HepG2 (cell line): ENCODE results near the gene ZNF845. TPM values are rescaled to one million over a fixed set of nuclear protein-coding genes. Genes with fewer than 3 reads are reported as not detected.

ENCODE experiments used
- ATAC-seq: fragments of 200-7000 bp; cut with Tn5 transposase; 3 replicates; pipeline ENCODE4 v1.9.1; 2020; ENCODE audit warnings: mild to moderate bottlenecking, moderate library complexity
- BruUV-seq: library from RNA; stranded (reverse); fragments of 400-500 nt; replicated peaks from 2 replicates; lab custom pipeline; 2021; lab: Mats Ljungman, UMichigan
- CTCF ChIA-PET: fragments of 300-600 bp; formaldehyde crosslinking; extraction: SDS; loops from one replicate; lab custom pipeline; 2021; ENCODE audit warnings: low total read pairs, inconsistent platforms, low intra/inter-chr PET ratio; lab: Yijun Ruan, JAX
- POLR2A ChIA-PET: fragments of 350-600 bp; sonication (Branson Sonifier 250); formaldehyde crosslinking; loops from one replicate; lab custom pipeline; 2020; ENCODE audit warnings: antibody characterized with exemption, inconsistent platforms; lab: Yijun Ruan, JAX
- DNase-seq: peaks from one replicate; pipeline ENCODE4 v3.0.0-alpha.2; 2015; ENCODE audit warnings: low spot score
- FAIRE-seq: peaks from 3 replicates; lab custom pipeline; 2011; peaks lifted over from hg19 to GRCh38; lab: Jason Lieb, UNC
- H2AFZ ChIP-seq: one replicate; pipeline ENCODE4 v1.6.1; 2011; ENCODE audit warnings: low read length, inconsistent platforms
- H3K27ac ChIP-seq: fragments of 300-600 bp; 3 replicates; pipeline ENCODE4 v1.8.0; 2011; ENCODE audit warnings: mixed run types, mild to moderate bottlenecking, mixed read lengths, low read length, inconsistent platforms; ENCODE audit not compliant: insufficient read depth; ENCODE audit errors: extremely low read length
- H3K27me3 ChIP-seq, 2 experiments: fragments of 200-600 bp in 1 of 2; 2 replicates in 1 of 2; 3 replicates in 1 of 2; pipeline versions ENCODE4 v1.6.0 to v1.8.0; 2011; ENCODE audit warnings: low read length in 2 of 2, mild to moderate bottlenecking in 2 of 2, moderate library complexity in 2 of 2, inconsistent platforms in 1 of 2; ENCODE audit not compliant: insufficient read depth in 2 of 2, control insufficient read depth in 1 of 2
- H3K36me3 ChIP-seq, 2 experiments: fragments of 200-600 bp in 1 of 2; replicated peaks in 1 of 2; 2 replicates in 1 of 2; 3 replicates in 1 of 2; pipeline versions ENCODE4 v1.5.1 to v1.8.0; 2011; ENCODE audit warnings: low read length in 2 of 2, inconsistent platforms in 1 of 2; ENCODE audit not compliant: insufficient read depth in 2 of 2, control insufficient read depth in 1 of 2
- H3K4me1 ChIP-seq: 2 replicates; pipeline ENCODE4 v1.5.1; 2012; ENCODE audit warnings: low read length, inconsistent platforms; ENCODE audit not compliant: insufficient read depth
- H3K4me2 ChIP-seq: 2 replicates; pipeline ENCODE4 v1.6.0; 2011; ENCODE audit warnings: low read depth, low read length, inconsistent platforms
- H3K4me3 ChIP-seq, 3 experiments: fragments of 200-600 bp in 1 of 3; sonication (generic), shearing (Covaris generic) in 1 of 3; replicated peaks in 1 of 3; 2 replicates each; pipeline ENCODE4 v1.5.1; 2011 to 2016; ENCODE audit warnings: low read length in 3 of 3, inconsistent platforms in 2 of 3, low read depth in 2 of 3, mild to moderate bottlenecking in 2 of 3, control low read depth in 1 of 3, mixed read lengths in 1 of 3; ENCODE audit not compliant: insufficient read depth in 1 of 3
- H3K79me2 ChIP-seq: one replicate; pipeline ENCODE4 v1.6.1; 2011; ENCODE audit warnings: low read length, inconsistent platforms; ENCODE audit not compliant: insufficient read depth
- H3K9ac ChIP-seq: 2 replicates; pipeline ENCODE4 v1.6.0; 2011; ENCODE audit warnings: mild to moderate bottlenecking, low read depth, low read length, inconsistent platforms; ENCODE audit not compliant: insufficient read depth
- H3K9me3 ChIP-seq: 2 replicates; pipeline ENCODE4 v1.5.1; 2012; ENCODE audit warnings: mild to moderate bottlenecking, low read length
- H4K20me1 ChIP-seq: 2 replicates; pipeline ENCODE4 v1.6.0; 2011; ENCODE audit warnings: inconsistent platforms, mild to moderate bottlenecking, low read length, moderate library complexity; ENCODE audit not compliant: insufficient read depth
- NR2F6 ChIP-seq, 2 experiments: IDR thresholded peaks; 2 replicates each; pipeline ENCODE4 v1.6.1; 2016; ENCODE audit warnings: antibody characterized with exemption in 1 of 2, mild to moderate bottlenecking in 1 of 2
- ZNF441 ChIP-seq: sonication (generic); formaldehyde crosslinking; IDR thresholded peaks from 2 replicates; pipeline ENCODE4 v1.7.0; 2021; ENCODE audit warnings: missing genetic modification reagents, borderline replicate concordance
- ZNF784 ChIP-seq: sonication (generic); formaldehyde crosslinking; IDR thresholded peaks from 2 replicates; pipeline ENCODE4 v1.5.1; 2020; ENCODE audit warnings: missing genetic modification reagents, mild to moderate bottlenecking, borderline replicate concordance
- WGBS: methylation state at CpG from one replicate; pipeline ENCODE4 v1.1.6; 2017; ENCODE audit warnings: low lambda C conversion rate; 5-methylcytosine and 5-hydroxymethylcytosine counted together
- in situ Hi-C: cut with HindIII; loops from 2 replicates; pipeline ENCODE4 v1.10.0; 2017; ENCODE audit warnings: low pct_unique_long_range_greater_than_20kb; ENCODE audit not compliant: extremely low pct_ligation_motif_present
- intact Hi-C: fragments of 100-400 bp; cut with micrococcal nuclease; formaldehyde crosslinking; loops from one replicate; pipeline ENCODE4 v1.10.0; 2022; ENCODE audit not compliant: unreplicated experiment
- polyA plus RNA-seq, 8 experiments: library from polyadenylated mRNA; depleted of rRNA in 3 of 8; stranded (reverse) in 7 of 8; unstranded in 1 of 8; fragments of >200 nt; fragmentation: Illumina TruSeq in 4 of 8; extraction: Trizol in 4 of 8; gene quantifications; 2 replicates each; pipeline versions ENCODE4 v1.2.1 to v1.2.3, GENCODE V29; 2011 to 2016; ENCODE audit warnings: low read depth in 4 of 8, missing spikeins in 1 of 8, mixed read lengths in 1 of 8; ENCODE audit not compliant: insufficient read depth in 1 of 8
- total RNA-seq, 5 experiments: library from RNA; depleted of rRNA; stranded (reverse); fragments of >200 nt; fragmentation: Illumina TruSeq; extraction: Trizol; gene quantifications; 2 replicates each; pipeline ENCODE4 v1.2.3, GENCODE V29; 2016; ENCODE audit warnings: low read depth in 1 of 5
- TF ChIP-seq, protein P1 (sequence below): IDR thresholded peaks from 2 replicates; pipeline ENCODE4 v1.6.1; 2016; ENCODE audit warnings: mild to moderate bottlenecking, missing biosample characterization, missing genetic modification reagents
- TF ChIP-seq, protein P2 (sequence below): sonication (generic); formaldehyde crosslinking; IDR thresholded peaks from 2 replicates; pipeline ENCODE4 v1.5.1; 2020; ENCODE audit warnings: missing genetic modification reagents, mild to moderate bottlenecking, borderline replicate concordance
- TF ChIP-seq, protein P3 (sequence below): sonication (generic); formaldehyde crosslinking; IDR thresholded peaks from 2 replicates; pipeline ENCODE4 v1.8.0; 2022; ENCODE audit warnings: mild to moderate bottlenecking, missing genetic modification reagents; ENCODE audit not compliant: insufficient replicate concordance

Gene ZNF845
- total and polyA plus RNA-seq, 2 of the 13 experiments (the other 11 are each of a cell fraction or from before 2014, with no cell fraction given) = 1.7 to 9.6 TPM

DNA sequence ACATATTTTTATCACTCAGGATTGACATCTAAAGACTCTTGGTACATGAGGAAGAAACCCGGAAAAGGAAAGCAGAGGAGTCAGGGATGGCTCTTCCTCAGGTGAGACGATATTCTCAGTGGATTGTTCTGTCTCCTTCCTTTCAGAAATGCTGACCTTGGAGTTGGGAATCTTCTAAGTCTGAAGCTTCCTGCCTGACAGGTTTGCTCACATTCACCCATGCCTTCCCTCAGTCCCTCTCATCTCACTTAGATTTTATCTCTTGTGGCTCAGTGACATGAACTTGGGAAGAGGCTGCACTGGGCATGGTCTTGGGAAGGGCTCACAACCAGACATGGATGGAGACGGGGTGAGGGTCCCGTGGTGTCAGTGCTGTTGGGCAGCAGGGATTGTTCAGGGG lies 38.6 kb downstream of the ZNF845 start:
- WGBS = 56% methylated on average over 4 of the region's 4 CpGs
- TF ChIP-seq, protein P1, sequence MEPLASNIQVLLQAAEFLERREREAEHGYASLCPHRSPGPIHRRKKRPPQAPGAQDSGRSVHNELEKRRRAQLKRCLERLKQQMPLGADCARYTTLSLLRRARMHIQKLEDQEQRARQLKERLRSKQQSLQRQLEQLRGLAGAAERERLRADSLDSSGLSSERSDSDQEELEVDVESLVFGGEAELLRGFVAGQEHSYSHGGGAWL (CRISPR knock-in tag) = no peak
- TF ChIP-seq ZNF441 (CRISPR knock-in tag) (no peak), ZNF784 (CRISPR knock-in tag) (no peak), NR2F6 (IDR thresholded peaks at IDR 0.05) (no peak), NR2F6 (CRISPR knock-in tag; IDR thresholded peaks at IDR 0.05) (no peak)
- TF ChIP-seq, protein P2, sequence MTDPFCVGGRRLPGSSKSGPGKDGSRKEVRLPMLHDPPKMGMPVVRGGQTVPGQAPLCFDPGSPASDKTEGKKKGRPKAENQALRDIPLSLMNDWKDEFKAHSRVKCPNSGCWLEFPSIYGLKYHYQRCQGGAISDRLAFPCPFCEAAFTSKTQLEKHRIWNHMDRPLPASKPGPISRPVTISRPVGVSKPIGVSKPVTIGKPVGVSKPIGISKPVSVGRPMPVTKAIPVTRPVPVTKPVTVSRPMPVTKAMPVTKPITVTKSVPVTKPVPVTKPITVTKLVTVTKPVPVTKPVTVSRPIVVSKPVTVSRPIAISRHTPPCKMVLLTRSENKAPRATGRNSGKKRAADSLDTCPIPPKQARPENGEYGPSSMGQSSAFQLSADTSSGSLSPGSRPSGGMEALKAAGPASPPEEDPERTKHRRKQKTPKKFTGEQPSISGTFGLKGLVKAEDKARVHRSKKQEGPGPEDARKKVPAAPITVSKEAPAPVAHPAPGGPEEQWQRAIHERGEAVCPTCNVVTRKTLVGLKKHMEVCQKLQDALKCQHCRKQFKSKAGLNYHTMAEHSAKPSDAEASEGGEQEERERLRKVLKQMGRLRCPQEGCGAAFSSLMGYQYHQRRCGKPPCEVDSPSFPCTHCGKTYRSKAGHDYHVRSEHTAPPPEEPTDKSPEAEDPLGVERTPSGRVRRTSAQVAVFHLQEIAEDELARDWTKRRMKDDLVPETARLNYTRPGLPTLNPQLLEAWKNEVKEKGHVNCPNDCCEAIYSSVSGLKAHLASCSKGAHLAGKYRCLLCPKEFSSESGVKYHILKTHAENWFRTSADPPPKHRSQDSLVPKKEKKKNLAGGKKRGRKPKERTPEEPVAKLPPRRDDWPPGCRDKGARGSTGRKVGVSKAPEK = no peak
- TF ChIP-seq, protein P3, sequence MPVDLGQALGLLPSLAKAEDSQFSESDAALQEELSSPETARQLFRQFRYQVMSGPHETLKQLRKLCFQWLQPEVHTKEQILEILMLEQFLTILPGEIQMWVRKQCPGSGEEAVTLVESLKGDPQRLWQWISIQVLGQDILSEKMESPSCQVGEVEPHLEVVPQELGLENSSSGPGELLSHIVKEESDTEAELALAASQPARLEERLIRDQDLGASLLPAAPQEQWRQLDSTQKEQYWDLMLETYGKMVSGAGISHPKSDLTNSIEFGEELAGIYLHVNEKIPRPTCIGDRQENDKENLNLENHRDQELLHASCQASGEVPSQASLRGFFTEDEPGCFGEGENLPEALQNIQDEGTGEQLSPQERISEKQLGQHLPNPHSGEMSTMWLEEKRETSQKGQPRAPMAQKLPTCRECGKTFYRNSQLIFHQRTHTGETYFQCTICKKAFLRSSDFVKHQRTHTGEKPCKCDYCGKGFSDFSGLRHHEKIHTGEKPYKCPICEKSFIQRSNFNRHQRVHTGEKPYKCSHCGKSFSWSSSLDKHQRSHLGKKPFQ (CRISPR knock-in tag) = no peak
- no peak for DNase-seq

More for the DNA sequence above, 38.6 kb downstream of the ZNF845 start:
- intact Hi-C loops (no loop called here), in situ Hi-C loops (no loop called here)
- no peak overlapping the region for H3K9ac ChIP-seq
- no peaks in the 10 kb centered on the region for H3K79me2 ChIP-seq
- no peak overlapping the region for H3K4me2 ChIP-seq
- POLR2A ChIA-PET = no interaction called here
- H2AFZ ChIP-seq = no peak overlapping the region
- no peaks in the 10 kb centered on the region for H4K20me1 ChIP-seq
- no TSS peak for BruUV-seq
- H3K4me1 ChIP-seq = no peaks in the 10 kb centered on the region
- FAIRE-seq (no peak), ATAC-seq (no peak)
- CTCF ChIA-PET = no interaction called here
- peaks cover 0 to 3% of the 10 kb centered on the region in 2 experiments; a peak in 1 of 5 replicates for H3K36me3 ChIP-seq
- no peaks in the 10 kb centered on the region for H3K9me3 ChIP-seq
- H3K27me3 ChIP-seq = no peaks in the 10 kb centered on the region; a peak in 1 of 5 replicates
- no peak overlapping the region for H3K27ac ChIP-seq
- H3K4me3 ChIP-seq = no peak overlapping the region
